Measurements from ENCODE around the gene EYS.
"Not testable (repeated sequence)": the region's sequence is repeated elsewhere in the genome, so short reads cannot be mapped to it uniquely, and the experiment has no call there.

Gene EYS

DNA sequence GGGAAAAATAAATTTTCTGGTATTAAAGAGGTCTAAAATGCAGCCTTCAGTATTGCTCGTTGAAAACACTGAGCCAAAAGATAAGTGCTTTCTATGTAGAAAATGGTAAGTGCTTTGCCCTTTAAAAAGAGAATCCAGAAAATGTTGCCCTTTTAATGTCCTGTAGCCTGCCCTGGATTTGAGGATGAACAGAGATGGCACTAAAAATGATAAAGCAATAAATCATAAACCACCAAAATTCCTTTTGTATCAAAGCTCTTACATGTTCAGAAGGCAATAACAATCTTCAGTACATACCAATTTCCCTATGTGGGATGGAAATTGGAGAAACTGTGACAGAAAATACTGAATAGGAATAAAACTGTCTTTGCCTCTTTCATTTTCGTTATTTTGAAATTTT, 1665.7 kb downstream of the EYS start:
- DNase-seq (ENCODE audit: extremely low spot score): no peak
- TF ChIP-seq, protein P1, sequence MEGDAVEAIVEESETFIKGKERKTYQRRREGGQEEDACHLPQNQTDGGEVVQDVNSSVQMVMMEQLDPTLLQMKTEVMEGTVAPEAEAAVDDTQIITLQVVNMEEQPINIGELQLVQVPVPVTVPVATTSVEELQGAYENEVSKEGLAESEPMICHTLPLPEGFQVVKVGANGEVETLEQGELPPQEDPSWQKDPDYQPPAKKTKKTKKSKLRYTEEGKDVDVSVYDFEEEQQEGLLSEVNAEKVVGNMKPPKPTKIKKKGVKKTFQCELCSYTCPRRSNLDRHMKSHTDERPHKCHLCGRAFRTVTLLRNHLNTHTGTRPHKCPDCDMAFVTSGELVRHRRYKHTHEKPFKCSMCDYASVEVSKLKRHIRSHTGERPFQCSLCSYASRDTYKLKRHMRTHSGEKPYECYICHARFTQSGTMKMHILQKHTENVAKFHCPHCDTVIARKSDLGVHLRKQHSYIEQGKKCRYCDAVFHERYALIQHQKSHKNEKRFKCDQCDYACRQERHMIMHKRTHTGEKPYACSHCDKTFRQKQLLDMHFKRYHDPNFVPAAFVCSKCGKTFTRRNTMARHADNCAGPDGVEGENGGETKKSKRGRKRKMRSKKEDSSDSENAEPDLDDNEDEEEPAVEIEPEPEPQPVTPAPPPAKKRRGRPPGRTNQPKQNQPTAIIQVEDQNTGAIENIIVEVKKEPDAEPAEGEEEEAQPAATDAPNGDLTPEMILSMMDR (IDR thresholded peaks at IDR 0.05; ENCODE audit: control extremely low read depth, extremely low read depth, low read depth, missing control alignments): no peak
- CTCF ChIA-PET: no interaction called here
- POLR2A ChIA-PET: no interaction called here

DNA sequence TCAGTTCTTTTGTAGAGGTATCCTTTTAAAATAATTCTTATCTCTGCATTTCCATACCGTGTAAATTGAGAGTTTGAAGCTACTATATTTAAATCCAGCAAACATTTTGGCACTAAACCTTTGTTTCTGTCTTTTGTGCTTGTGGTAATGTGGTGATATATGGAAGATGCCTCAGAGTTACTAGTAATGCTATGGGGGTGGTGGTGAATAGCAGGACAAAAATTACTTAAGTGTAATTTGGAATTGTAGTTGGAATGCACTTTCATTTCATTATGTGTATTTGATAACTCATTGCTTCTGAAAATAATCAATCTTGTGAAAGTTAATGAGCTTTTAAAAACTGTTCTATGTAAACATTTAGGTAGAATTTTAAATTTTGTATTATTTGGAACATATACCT, 1666.9 kb downstream of the EYS start:
- TF ChIP-seq, protein P1 (IDR thresholded peaks at IDR 0.05; ENCODE audit: control extremely low read depth, extremely low read depth, low read depth, missing control alignments): no peak
- no peak for DNase-seq (ENCODE audit: extremely low spot score)
- ChIA-PET POLR2A (no interaction called here), CTCF (interaction anchor here (1.2 kb wide), 2 partner anchors 11 to 14 kb away, joined by 3 read pairs; no protein-coding TSS in a partner anchor)

- TF ChIP-seq, protein P1 (IDR thresholded peaks at IDR 0.05; ENCODE audit: control extremely low read depth, extremely low read depth, low read depth, missing control alignments): no peak
Measured at GRCh38 chr6:64037427-64037826, 1669.6 kb downstream of the EYS start.

GRCh38 chr6:64034910-64035655, 1671.9 kb downstream of the EYS start:
- ChIA-PET CTCF (interaction anchor here (1.1 to 1.4 kb wide), 3 partner anchors 9 to 12 kb away, joined by 3 to 4 read pairs (median 3); no protein-coding TSS in a partner anchor), POLR2A (no interaction called here)
- DNase-seq (ENCODE audit: extremely low spot score): no peak
- TF ChIP-seq, protein P1 (IDR thresholded peaks at IDR 0.05; ENCODE audit: control extremely low read depth, extremely low read depth, low read depth, missing control alignments): no peak

More at GRCh38 chr6:64037427-64037826, 1669.6 kb downstream of the EYS start:
- ChIA-PET POLR2A (no interaction called here), CTCF (no interaction called here)
- DNase-seq (ENCODE audit: extremely low spot score): no peak

GRCh38 chr6:64034291-64034690, 1672.7 kb downstream of the EYS start:
- TF ChIP-seq, protein P1 (IDR thresholded peaks at IDR 0.05; ENCODE audit: control extremely low read depth, extremely low read depth, low read depth, missing control alignments): no peak
- no peak for DNase-seq (ENCODE audit: extremely low spot score)
- CTCF ChIA-PET: interaction anchor here (1.1 to 1.4 kb wide), 3 partner anchors 10 to 12 kb away, joined by 3 to 4 read pairs (median 3); no protein-coding TSS in a partner anchor
- POLR2A ChIA-PET: no interaction called here

DNA sequence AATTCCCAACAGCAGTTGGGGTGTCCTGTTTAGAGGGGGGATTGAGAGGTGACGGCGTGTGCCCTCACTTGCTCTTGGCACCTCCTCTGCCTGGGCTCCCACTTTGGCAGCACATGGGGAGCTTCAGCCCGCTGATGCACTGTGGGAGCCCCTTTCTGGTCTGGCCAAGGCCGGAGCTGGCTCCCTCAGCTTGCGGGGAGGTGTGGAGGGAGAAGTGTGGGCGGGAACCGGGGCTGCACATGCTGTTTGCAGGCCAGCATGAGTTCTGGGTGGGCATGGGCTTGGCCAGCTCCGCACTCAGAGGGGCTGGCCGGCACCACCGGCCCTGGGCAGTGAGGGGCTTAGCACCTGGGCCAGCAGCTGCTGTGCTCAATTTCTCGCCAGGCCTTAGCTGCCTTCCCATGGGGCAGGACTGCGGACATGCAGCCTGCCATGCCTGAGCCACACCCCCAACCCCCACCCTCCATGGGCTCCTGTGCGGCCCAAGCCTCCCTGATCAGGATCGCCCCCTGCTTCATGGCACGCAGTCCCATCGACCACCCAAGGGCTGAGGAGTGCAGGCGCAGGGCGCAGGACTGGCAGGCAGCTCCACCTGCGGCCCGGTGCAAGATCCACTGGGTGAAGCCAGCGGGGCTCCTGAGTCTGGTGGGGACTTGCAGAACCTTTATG, 1675.9 kb downstream of the EYS start:
- POLR2A ChIA-PET: not testable (repeated sequence)

DNA sequence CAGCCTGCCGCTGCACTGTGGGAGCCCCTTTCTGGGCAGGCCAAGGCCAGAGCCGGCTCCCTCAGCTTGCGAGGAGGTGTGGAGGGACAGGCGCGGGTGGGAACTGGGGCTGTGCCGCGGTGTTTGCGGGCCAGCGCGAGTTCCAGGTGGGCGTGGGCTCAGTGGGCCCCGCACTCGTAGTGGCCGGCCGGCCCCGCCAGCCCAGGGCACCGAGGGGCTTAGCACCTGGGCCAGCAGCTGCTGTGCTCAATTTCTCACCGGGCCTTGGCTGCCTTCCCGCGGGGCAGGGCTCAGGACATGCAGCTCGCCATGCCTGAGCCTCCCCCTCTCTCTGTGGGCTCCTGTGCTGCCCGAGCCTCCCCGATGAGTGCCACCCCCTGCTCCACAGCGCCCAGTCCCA, 1683.3 kb downstream of the EYS start:
- TF ChIP-seq, protein P1 (IDR thresholded peaks at IDR 0.05; ENCODE audit: control extremely low read depth, extremely low read depth, low read depth, missing control alignments): no peak
- POLR2A ChIA-PET: no interaction called here
- CTCF ChIA-PET: interaction anchor here (1.9 kb wide), 1 partner anchor 11 kb away, joined by 4 read pairs; no protein-coding TSS in a partner anchor
- DNase-seq (ENCODE audit: extremely low spot score): no peak

More for the DNA sequence above, 1675.9 kb downstream of the EYS start:
- not testable (repeated sequence) for DNase-seq (ENCODE audit: extremely low spot score)
- CTCF ChIA-PET: interaction anchor here (0.9 to 1.0 kb wide), 2 partner anchors 29 to 300 kb away, joined by 3 read pairs; no protein-coding TSS in a partner anchor

All from GM10248 (cell line).